HepG2 (cell line): ENCODE results near the gene SECTM1. TPM values are rescaled to one million over a fixed set of nuclear protein-coding genes. Genes with fewer than 3 reads are reported as not detected.

Experiments
- GLI4 ChIP-seq: sonication (generic); formaldehyde crosslinking; IDR thresholded peaks from 2 replicates; pipeline ENCODE4 v1.5.1; 2020; ENCODE audit warnings: missing genetic modification reagents, mild to moderate bottlenecking, moderate library complexity, borderline replicate concordance
- HMGXB3 ChIP-seq: sonication (generic); formaldehyde crosslinking; IDR thresholded peaks from 2 replicates; pipeline ENCODE4 v1.4.0; 2020; ENCODE audit warnings: missing genetic modification reagents, borderline replicate concordance
- HNF1B ChIP-seq: sonication (generic); formaldehyde crosslinking; IDR thresholded peaks from 2 replicates; pipeline ENCODE4 v1.5.1; 2020; ENCODE audit warnings: mild to moderate bottlenecking, moderate library complexity, missing genetic modification reagents
- HNRNPL ChIP-seq: fragments of 200-400 bp; formaldehyde crosslinking; IDR thresholded peaks from 2 replicates; pipeline ENCODE4 v1.6.1; 2017; ENCODE audit warnings: mild to moderate bottlenecking, low read depth, low read length
- KLF9 ChIP-seq: IDR thresholded peaks from 2 replicates; pipeline ENCODE4 v1.6.1; 2016; ENCODE audit warnings: low read depth
- MEIS2 ChIP-seq: sonication (generic); formaldehyde crosslinking; IDR thresholded peaks from 2 replicates; pipeline ENCODE4 v1.9.0; 2021; ENCODE audit warnings: mild to moderate bottlenecking, missing genetic modification reagents
- ZBTB7B ChIP-seq: sonication (generic); formaldehyde crosslinking; IDR thresholded peaks from 2 replicates; pipeline ENCODE4 v1.4.0; 2020; ENCODE audit warnings: missing genetic modification reagents
- ZFP36L2 ChIP-seq: sonication (generic); formaldehyde crosslinking; IDR thresholded peaks from 2 replicates; pipeline ENCODE4 v1.4.0; 2020; ENCODE audit warnings: missing genetic modification reagents
- ZFP90 ChIP-seq: sonication (generic); formaldehyde crosslinking; IDR thresholded peaks from 2 replicates; pipeline ENCODE4 v1.8.0; 2022; ENCODE audit warnings: missing genetic modification reagents, mild to moderate bottlenecking, inconsistent platforms, borderline replicate concordance
- ZFYVE20 ChIP-seq: sonication (generic); formaldehyde crosslinking; IDR thresholded peaks from 2 replicates; pipeline ENCODE4 v1.8.0; 2023; ENCODE audit warnings: low read depth, mild to moderate bottlenecking, moderate library complexity, missing genetic modification reagents, borderline replicate concordance
- ZHX2 ChIP-seq, 2 experiments: sonication (generic) in 1 of 2; formaldehyde crosslinking in 1 of 2; IDR thresholded peaks; 2 replicates each; pipeline versions ENCODE4 v1.6.1 to v1.9.0; 2014 to 2022; ENCODE audit warnings: antibody characterized with exemption in 1 of 2, borderline replicate concordance in 1 of 2, inconsistent platforms in 1 of 2, low read depth in 1 of 2, missing genetic modification reagents in 1 of 2
- ZNF18 ChIP-seq: sonication (generic); formaldehyde crosslinking; IDR thresholded peaks from 2 replicates; pipeline ENCODE4 v1.8.0; 2022; ENCODE audit warnings: mild to moderate bottlenecking, missing genetic modification reagents; ENCODE audit not compliant: insufficient replicate concordance
- ZNF740 ChIP-seq: sonication (generic); formaldehyde crosslinking; IDR thresholded peaks from 2 replicates; pipeline ENCODE4 v1.4.0; 2020; ENCODE audit warnings: missing genetic modification reagents
- polyA plus RNA-seq, 8 experiments: library from polyadenylated mRNA; depleted of rRNA in 3 of 8; stranded (reverse) in 7 of 8; unstranded in 1 of 8; fragments of >200 nt; fragmentation: Illumina TruSeq in 4 of 8; extraction: Trizol in 4 of 8; gene quantifications; 2 replicates each; pipeline versions ENCODE4 v1.2.1 to v1.2.3, GENCODE V29; 2011 to 2016; ENCODE audit warnings: low read depth in 4 of 8, missing spikeins in 1 of 8, mixed read lengths in 1 of 8; ENCODE audit not compliant: insufficient read depth in 1 of 8
- total RNA-seq, 5 experiments: library from RNA; depleted of rRNA; stranded (reverse); fragments of >200 nt; fragmentation: Illumina TruSeq; extraction: Trizol; gene quantifications; 2 replicates each; pipeline ENCODE4 v1.2.3, GENCODE V29; 2016; ENCODE audit warnings: low read depth in 1 of 5

Gene SECTM1
- total and polyA plus RNA-seq, 2 of the 13 experiments (the other 11 are each of a cell fraction or from before 2014, with no cell fraction given), result 3.5 to 5.3 TPM

- TF ChIP-seq ZHX2 (IDR thresholded peaks at IDR 0.05; ENCODE audit: low read depth), result peak; percentile 66
- TF ChIP-seq ZHX2 (CRISPR knock-in tag; IDR thresholded peaks at IDR 0.05; ENCODE audit: borderline replicate concordance), result no peak
- TF ChIP-seq ZNF740 (CRISPR knock-in tag), result no peak
- peak; percentile 96; the same call in 1 of the 2 replicates for TF ChIP-seq GLI4 (CRISPR knock-in tag)
- TF ChIP-seq ZFP90 (CRISPR knock-in tag), result peak; percentile 54; the same call in 1 of the 2 replicates
- no peak for TF ChIP-seq ZFYVE20 (CRISPR knock-in tag)
- TF ChIP-seq KLF9 (CRISPR knock-in tag), result no peak
- TF ChIP-seq ZNF18 (CRISPR knock-in tag), result no peak
- TF ChIP-seq ZFP36L2 (CRISPR knock-in tag), result no peak
- TF ChIP-seq HNRNPL, result peak; percentile 73; the same call in 1 of the 2 replicates
- peak; percentile 30; the same call in 1 of the 2 replicates for TF ChIP-seq HNF1B
- no peak for TF ChIP-seq MEIS2
- peak; percentile 75; the same call in 1 of the 2 replicates for TF ChIP-seq ZBTB7B
- peak; percentile 63 for TF ChIP-seq HMGXB3
These were observed 60.0 kb downstream of the SECTM1 start, which contains the start of gene CSNK1D (continued) for GRCh38 chr17:82273327-82274133.
